Measurements from ENCODE around the gene AGER. TPM values are rescaled to one million over a fixed set of nuclear protein-coding genes. Genes with fewer than 3 reads are reported as not detected.

AGER gene
- total and polyA plus RNA-seq, 8 donors: 68.0 to 616 (median 93.8) TPM

DNA sequence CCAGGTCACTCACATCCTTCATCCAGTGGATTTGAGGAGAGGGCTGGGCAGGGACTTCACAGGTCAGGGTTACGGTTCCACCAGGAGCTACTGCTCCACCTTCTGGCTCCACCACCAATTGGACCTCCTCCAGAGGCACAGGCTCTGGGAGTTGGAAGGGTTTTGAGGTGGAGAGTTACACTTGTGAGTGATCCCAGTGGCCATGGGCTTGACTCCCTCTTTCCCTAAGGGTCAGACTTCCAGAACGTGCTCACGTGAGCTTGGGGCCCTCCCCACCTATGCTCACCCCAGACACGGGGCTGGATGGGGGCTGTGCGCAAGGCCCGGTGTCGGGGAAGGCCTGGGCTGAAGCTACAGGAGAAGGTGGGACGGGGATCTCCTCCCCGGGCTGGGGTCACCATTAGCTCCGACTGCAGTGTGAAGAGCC is 1.5 kb downstream of the AGER start:
- H3K4me1 ChIP-seq: peaks cover 22 to 83% of the 10 kb centered on the region in 2 donors
- TF ChIP-seq CTCF (IDR thresholded peaks at IDR 0.05): no peak
- H3K9me3 ChIP-seq: no peaks in the 10 kb centered on the region
- intact Hi-C loops (cut with DNase I): no loop called here
- H3K27me3 ChIP-seq: no peaks in the 10 kb centered on the region
- H3K4me3 ChIP-seq: no peak overlapping the region
- H3K36me3 ChIP-seq: peaks cover 0 to 52% of the 10 kb centered on the region in 2 donors
- ATAC-seq (no peak), DNase-seq (no peak)
- peak overlapping the region; percentile 57 to 68 for H3K27ac ChIP-seq

- DNase-seq (no peak), ATAC-seq (no peak)
- Histone ChIP-seq H3K9me3 (no peaks in the 10 kb centered on the region), H3K27me3 (no peaks in the 10 kb centered on the region), H3K36me3 (peaks cover 0 to 47% of the 10 kb centered on the region in 2 donors), H3K4me1 (peaks cover 23 to 81% of the 10 kb centered on the region in 2 donors), H3K27ac (peak overlapping the region in 1 of 2 donors; percentile 57), H3K4me3 (no peak overlapping the region)
- no peak for TF ChIP-seq CTCF (IDR thresholded peaks at IDR 0.05)
- intact Hi-C loops (cut with DNase I): no loop called here
Measured at GRCh38 chr6:32181915-32182529, 2.0 kb downstream of the AGER start.

- Histone ChIP-seq H3K9me3 (no peaks in the 10 kb centered on the region), H3K4me1 (peaks cover 31 to 81% of the 10 kb centered on the region in 2 donors), H3K36me3 (peaks cover 0 to 39% of the 10 kb centered on the region in 2 donors), H3K27ac (peak overlapping the region in 1 of 2 donors; percentile 57), H3K27me3 (no peaks in the 10 kb centered on the region), H3K4me3 (no peak overlapping the region)
- intact Hi-C loops (cut with DNase I): no loop called here
- no peak for TF ChIP-seq CTCF (IDR thresholded peaks at IDR 0.05)
- no peak for ATAC-seq
- no peak for DNase-seq
Measured at GRCh38 chr6:32181148-32181702, 2.8 kb downstream of the AGER start.

- intact Hi-C loops (cut with DNase I): no loop called here
- no peak for ATAC-seq
Measured at GRCh38 chr6:32179766-32180405, 4.2 kb downstream of the AGER start.

More at GRCh38 chr6:32179766-32180405, 4.2 kb downstream of the AGER start:
- H3K27me3 ChIP-seq: no peaks in the 10 kb centered on the region
- no peaks in the 10 kb centered on the region for H3K9me3 ChIP-seq
- H3K4me1 ChIP-seq: peaks cover 36 to 79% of the 10 kb centered on the region in 2 donors
- DNase-seq: no peak
- H3K36me3 ChIP-seq: peaks cover 0 to 34% of the 10 kb centered on the region in 2 donors
- peak overlapping the region in 1 of 2 donors; percentile 7 for H3K27ac ChIP-seq
- peak overlapping the region in 1 of 2 donors; percentile 79 for H3K4me3 ChIP-seq
- TF ChIP-seq CTCF (IDR thresholded peaks at IDR 0.05): no peak
